GM12874 (cell line): Measurements from ENCODE around the gene RBPMS2.

ENCODE experiments used
- TF ChIP-seq, protein P1 (sequence below): IDR thresholded peaks from 2 replicates; pipeline ENCODE4 v1.5.1; 2011; ENCODE audit warnings: low read depth, mild to moderate bottlenecking, control low read depth, low read length, moderate library complexity; ENCODE audit not compliant: insufficient read depth

RBPMS2 gene

GRCh38 chr15:64720188-64720587, 55.2 kb downstream of the RBPMS2 start:
- TF ChIP-seq, protein P1, sequence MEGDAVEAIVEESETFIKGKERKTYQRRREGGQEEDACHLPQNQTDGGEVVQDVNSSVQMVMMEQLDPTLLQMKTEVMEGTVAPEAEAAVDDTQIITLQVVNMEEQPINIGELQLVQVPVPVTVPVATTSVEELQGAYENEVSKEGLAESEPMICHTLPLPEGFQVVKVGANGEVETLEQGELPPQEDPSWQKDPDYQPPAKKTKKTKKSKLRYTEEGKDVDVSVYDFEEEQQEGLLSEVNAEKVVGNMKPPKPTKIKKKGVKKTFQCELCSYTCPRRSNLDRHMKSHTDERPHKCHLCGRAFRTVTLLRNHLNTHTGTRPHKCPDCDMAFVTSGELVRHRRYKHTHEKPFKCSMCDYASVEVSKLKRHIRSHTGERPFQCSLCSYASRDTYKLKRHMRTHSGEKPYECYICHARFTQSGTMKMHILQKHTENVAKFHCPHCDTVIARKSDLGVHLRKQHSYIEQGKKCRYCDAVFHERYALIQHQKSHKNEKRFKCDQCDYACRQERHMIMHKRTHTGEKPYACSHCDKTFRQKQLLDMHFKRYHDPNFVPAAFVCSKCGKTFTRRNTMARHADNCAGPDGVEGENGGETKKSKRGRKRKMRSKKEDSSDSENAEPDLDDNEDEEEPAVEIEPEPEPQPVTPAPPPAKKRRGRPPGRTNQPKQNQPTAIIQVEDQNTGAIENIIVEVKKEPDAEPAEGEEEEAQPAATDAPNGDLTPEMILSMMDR, result no peak

DNA sequence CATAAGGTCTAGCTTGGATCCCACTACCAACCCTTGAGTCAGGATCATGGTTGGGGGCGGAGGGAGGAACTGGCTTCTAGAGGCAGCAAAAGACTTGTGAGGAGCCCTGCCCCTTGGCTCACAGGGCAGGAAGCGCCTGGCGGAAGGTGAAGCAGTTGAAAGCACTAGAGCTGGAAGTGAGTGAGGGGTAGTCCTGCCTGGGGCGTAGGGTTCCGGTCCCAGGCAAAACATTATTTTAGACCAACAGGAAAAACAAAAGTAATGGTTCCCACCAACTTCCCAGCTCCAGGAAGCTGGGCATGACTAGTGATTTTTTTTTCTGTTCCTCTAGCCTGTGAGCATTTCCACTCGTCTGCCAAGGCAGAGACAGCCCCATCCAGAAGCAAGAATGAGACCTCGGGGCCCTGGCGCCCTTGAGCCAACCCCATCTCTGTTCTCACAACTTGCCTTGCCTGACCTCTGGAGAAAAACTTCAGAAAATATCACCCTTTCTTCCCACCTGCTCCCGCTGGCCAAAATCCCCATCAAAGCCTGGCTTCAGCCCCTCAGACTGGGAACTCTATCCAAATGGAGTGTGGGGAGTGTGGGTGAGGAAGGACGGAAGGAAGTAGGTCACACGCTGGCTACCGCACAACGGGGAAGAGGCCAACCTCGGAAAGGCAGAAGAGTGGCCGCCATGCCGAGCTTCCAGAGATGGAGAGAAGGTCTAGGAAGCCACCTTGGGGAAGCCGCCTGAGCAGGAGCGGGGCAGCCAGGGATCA, 57.5 kb downstream of the RBPMS2 start:
- TF ChIP-seq, protein P1, result no peak

GRCh38 chr15:64717130-64717529, 58.3 kb downstream of the RBPMS2 start:
- TF ChIP-seq, protein P1, result no peak

DNA sequence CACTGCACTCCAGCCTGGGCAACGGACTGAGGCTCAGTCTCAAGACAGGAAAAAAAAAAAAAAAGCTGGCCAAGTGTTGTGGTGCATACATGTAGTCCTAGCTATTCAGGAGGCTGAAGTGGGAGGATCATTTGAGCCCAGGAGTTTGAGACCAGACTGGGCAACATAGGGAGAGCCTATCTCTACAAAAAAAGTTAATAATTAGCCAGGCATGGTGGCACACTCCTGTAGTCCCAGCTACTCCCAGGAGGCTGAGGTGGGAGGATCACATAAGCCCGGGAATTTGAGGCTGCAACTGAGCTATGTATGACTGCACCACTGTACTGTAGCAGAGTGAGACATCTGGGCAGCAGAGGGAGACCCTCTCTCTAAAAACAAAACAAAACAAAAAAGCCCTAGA, 58.9 kb downstream of the RBPMS2 start:
- TF ChIP-seq, protein P1, result no peak

DNA sequence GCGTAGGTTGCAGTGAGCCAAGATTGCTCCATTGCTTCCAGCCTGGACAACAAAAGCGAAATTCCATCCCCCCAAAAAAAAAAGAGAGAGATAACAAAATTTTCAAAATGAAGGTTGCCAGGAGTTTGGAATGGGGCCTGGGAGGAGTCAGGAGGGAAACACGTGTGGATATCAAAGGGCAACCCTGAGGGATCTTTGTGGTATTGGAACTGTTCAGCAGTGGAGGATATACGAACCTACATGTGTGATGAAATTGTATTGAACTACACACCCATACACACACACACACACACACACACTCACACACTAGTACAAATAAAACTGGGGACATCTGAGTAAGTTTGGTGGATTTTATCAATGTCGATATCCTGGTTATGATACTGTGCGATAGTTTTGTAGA, 61.8 kb downstream of the RBPMS2 start:
- TF ChIP-seq, protein P1, result no peak

DNA sequence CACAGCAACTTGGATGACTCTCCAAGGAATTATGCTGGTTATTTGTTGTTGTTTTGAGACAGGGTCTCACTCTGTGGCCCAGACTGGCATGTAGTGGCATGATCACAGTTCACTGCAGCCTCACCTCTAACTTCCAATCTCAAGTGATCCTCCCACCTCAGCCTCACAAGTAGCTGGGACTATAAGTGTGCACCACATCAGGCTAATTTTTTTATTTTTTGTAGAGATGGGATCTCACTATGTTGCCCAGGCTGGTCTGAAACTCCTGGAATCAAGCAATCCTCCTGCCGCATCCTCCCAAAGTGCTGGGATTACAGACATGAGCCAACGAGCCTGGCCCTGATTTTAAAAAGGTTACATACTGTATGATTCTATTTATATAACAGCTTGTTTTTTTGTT, 63.0 kb downstream of the RBPMS2 start:
- TF ChIP-seq, protein P1, result no peak

- TF ChIP-seq, protein P1, result no peak
Measured at GRCh38 chr15:64710676-64711428, 64.5 kb downstream of the RBPMS2 start.
